Right kidney (tissue), 1 donor: ENCODE results near the gene TMEM244.
"Not testable (repeated sequence)": the region's sequence is repeated elsewhere in the genome, so short reads cannot be mapped to it uniquely, and the experiment has no call there.

Source experiments
- DNase-seq: peaks from one replicate; pipeline ENCODE4 v3.0.0-alpha.2; 2016

The TMEM244 gene

DNA sequence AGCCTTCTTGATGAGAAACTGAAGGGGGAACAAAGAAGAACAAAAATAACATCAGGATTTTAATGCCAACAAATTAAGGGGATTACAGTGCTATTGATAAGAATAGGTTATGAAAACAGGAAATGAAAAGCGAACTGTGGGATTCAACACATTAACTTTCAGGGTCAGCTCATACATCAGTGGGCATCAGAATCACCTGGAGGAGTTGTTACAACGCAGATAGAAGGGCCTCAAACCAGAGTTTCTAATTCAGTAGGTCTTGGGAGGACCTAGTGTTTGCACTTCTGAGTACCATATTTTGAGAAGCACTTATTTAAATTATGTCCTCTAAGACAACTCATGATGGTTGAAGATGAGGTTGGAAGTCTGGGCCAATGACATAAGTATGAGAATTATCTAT is 5.6 kb upstream of the TMEM244 start:
- no peak for DNase-seq

- DNase-seq, result no peak
Measured at GRCh38 chr6:129866256-129866655, 5.1 kb upstream of the TMEM244 start.

DNA sequence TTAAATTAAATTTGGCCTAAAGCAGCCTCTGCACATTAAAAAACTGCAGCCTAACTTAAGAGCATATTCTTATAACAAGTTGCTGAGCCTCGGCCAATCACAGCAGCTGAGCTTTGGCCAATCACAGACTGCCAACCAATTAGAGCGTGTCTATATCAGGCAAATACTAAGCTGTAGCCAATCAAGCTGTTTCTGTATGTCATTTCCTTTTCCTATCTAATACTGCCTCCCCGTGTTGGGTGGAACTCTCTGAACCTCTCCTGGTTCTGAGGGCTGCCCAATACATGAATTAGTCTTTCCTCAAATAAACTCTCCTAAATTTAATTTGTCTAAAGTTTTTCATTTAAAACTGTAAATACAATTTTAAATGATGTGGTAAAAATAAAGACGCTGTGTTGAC is 3.9 kb upstream of the TMEM244 start:
- DNase-seq, result no peak

DNA sequence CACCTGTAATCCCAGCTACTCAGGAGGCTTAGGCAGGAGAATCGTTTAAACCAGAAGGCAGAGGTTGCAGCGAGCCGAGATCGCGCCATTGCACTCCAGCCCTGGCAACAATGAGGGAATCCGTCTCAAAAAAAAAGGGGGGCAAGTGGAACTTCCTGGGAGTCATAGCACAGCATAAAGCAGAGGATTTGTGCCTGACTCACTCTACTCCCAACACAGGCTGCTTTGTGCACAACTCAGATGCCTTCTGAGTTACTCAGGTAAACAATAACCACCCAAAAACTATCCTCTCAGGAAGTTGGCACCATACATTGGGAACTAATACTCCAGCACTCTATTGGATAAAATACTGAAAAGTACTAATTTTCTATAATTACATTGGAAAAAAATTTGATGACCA is 2.5 kb upstream of the TMEM244 start:
- no peak for DNase-seq

- DNase-seq, result no peak
Measured at GRCh38 chr6:129859524-129859923, 1.6 kb downstream of the TMEM244 start.

DNA sequence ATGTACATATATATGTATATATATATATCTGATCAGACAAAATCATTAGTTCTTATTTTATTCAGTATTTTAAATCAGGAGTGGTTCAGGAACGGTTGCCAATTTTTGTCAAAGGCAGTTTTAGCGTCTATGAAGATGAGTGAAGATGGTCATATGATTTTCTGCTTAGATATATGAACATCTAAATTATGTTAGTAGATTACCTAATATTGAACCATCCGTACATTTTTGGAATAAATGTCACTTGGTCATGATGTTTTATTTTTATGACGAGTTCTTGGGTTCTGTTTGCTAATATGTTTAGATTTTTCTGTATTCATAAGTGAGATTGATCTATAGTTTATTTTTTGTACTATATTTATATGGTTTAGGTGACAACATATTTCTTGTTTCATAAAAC is 3.3 kb downstream of the TMEM244 start:
- DNase-seq, result no peak

GRCh38 chr6:129853996-129854711 is 7.0 kb downstream of the TMEM244 start:
- DNase-seq, result no peak

GRCh38 chr6:129852257-129852858 is 8.8 kb downstream of the TMEM244 start:
- no peak for DNase-seq

DNA sequence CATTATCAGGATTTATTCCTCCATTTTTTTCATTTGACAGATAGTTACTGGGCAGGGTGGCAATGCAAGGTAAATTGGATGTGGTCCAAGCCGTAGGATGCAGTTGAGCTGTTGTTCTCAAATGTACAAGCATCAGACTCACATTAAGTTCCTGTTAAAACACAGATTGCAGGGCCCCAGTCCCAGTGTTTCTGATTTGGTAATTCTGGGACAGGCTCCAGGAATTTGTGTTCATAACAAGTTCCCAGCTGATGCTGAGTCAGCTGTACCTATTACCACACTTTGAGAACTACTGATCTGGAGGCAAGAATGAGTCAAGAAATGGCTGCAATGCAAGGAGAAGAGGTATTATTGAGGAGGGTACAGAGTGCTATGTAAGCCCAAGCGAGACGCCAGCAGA is 11.7 kb downstream of the TMEM244 start:
- no peak for DNase-seq

- no peak for DNase-seq
Measured at GRCh38 chr6:129846761-129847160, 14.4 kb downstream of the TMEM244 start.

DNA sequence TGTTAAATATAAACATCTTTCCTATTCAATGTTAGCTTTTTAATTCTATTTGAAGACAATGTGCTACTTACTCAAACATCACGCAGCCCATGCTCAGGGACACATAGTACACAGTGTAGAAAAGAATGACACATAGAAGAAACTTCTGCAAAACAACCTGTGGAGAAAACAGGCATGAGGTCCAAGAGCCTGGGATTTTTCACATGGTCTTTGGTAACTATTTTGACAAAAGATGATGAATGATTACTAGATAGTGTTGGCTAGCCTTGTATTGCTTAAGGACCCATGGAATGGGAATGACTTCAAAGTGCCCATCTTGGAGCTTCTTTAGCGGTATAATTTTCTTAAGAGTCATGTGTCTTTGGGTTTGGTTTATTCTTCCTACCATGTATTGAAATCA is 15.4 kb downstream of the TMEM244 start:
- DNase-seq, result no peak

DNA sequence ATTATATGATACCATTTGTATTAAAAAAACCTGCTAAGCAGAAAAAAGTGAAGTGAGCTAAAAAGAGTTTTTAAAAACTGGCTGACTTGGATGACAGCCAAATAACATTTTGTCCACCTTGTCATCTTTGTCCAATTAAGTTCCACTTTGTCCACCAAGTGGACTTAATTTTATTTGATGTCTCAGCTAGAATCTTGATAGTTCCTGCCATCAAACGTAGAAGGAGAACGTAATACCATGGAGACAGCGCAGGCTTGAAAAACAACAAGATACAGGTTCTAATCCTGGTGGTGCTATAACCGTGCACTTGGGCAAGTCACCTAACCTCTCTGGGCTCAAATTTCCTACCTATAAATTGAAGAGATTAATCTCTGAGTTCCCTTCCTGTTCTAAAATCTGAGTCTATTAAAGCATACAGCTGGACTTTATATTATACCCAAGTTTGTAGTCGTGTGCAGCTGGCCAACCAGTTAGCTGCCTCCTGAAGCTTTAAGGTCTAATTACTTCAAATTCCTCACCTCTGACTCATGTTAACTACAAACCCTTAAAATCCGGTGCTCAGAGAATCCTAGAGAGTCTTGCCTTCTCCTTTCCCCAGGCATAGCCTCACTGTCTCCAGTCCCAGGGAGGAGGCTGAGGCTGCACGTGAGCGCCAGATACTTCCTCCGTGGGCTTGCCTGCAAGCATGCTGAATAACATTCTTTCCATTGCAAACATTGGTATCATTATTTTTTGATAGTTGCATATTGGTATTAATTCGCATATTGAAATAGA is 16.8 kb downstream of the TMEM244 start:
- no peak for DNase-seq

- no peak for DNase-seq
Measured at GRCh38 chr6:129843573-129843972, 17.5 kb downstream of the TMEM244 start.

DNA sequence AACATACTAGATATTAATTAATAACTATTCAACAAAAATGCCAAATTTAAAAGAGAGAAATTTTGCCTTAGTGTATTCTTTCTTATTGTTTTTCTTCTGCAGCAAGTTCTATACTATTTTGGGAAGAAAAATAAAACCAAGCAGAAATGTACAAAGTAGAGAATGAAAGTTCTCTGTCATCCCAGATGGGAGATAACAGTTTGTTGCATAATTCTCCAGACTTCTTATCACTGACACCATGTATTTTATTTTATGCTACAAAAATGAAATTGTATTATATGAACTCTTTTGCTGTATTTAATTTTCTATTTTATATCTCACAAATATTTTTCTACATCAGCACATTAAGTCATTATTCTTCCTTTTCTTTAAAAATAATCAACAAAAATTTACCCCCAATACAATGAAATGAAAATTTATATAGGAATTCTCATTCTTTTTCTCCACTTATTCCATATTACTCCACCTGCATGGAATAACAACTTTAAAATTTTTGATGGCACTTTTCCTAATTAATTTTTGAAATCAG is 18.2 kb downstream of the TMEM244 start:
- no peak for DNase-seq

DNA sequence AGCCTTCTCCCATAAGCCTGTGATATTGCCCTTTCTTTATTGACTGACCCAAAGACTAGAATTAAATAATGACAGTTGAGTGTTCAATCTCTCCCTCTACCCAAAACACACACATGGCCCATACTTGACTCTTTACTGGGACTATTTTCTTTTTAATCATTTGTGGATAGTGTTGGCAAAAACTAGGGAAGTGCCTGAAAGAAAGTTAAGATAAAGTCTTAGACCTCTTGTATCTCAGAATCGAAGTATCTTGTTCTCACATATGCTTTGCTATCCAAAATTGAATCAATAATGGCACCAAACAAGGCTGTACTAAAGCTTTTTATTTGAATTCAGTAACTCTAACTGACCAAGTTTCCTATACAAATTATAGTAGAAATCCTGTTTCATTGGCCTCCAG is 19.0 kb downstream of the TMEM244 start:
- DNase-seq, result no peak

DNA sequence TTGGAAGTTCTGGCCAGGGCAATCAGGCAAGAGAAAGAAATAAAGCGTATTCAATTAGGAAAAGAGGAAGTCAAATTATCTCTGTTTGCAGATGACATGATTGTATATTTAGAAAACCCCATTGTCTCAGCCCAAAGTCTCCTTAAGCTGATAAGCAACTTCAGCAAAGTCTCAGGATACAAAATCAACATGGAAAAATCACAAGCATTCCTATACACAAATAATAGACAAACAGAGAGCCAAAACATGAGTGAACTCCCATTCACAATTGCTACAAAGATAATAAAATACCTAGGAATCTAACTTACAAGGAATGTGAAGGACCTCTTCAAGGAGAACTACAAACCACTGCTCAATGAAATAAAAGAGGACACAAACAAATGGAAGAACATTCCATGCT is 21.6 kb downstream of the TMEM244 start:
- DNase-seq, result not testable (repeated sequence)

- DNase-seq, result no peak
Measured at GRCh38 chr6:129835691-129836090, 25.4 kb downstream of the TMEM244 start.

GRCh38 chr6:129832299-129832698 is 28.8 kb downstream of the TMEM244 start:
- DNase-seq, result no peak

- no peak for DNase-seq
Measured at GRCh38 chr6:129828229-129828628, 32.9 kb downstream of the TMEM244 start.

DNA sequence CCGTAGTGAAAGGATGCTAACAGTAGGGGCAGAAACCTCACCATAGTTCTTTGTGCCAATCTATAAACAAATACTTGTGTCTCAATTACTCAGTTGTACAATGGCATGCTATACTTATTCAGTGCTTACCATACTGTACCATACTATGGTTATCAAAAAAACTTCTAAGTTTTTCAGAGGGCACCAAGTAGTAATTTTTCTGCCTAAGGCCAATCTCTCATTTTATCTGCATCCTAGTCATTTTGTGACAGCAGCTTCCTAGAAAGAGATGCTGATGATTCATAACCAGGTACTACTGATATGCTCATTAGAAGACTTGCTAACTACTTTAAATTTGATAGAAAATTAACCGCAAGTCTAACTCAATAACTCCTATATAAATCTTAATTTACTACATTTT is 42.9 kb downstream of the TMEM244 start:
- no peak for DNase-seq

- no peak for DNase-seq
Measured at GRCh38 chr6:129817821-129818220, 43.3 kb downstream of the TMEM244 start.

DNA sequence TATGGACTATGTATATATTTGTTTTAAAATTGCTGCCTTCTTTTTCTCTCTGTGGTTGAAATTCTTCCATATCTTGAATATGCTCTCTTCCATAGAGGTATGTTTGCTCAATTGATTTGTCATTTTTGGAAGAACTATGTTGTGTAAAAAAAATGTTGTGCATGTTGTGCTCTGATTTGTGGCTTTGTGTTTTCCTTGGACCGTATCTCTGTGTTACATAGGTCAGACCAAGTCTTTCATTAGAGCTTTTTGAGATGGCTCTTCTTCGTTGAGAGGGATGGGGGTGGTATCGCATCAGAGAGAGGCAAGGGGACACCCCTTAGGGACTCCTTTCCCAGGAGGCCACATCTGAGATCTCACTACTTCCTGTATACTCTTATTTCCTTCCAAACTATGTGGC is 43.8 kb downstream of the TMEM244 start:
- no peak for DNase-seq

DNA sequence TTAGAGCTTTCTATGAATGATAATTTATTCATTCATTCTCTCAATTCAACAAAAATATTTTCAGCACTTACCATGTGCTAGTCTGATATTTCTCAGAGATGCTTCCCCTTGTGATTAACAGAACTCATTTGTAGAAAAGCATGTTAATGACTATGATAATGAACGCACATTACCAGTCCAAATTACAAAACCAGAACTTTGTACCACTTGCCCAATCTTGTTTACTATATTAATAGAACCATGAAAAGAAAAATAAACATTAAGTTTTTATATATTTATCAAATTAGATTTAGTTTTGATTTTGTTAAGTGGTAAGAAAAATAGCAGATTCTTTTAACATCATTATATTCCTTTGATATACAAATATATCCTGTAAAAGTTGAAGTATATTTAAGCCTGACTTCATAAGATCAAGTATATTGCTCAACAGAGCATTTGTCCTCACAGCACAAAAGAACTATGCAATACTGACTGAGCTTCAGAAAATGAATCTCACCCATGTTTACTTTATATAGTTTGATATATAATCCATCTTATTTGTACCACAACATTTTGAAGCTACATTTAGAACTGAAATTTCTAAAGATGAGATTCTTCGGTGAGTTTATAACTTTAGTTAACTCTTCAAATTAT is 48.9 kb downstream of the TMEM244 start:
- no peak for DNase-seq
